ENCODE data around the gene CCDC92. TPM values are rescaled to one million over a fixed set of nuclear protein-coding genes. Genes with fewer than 3 reads are reported as not detected.

CCDC92 gene
- polyA plus RNA-seq, 1 donor from 2014 or later, result 11.3 TPM

- H2AFZ ChIP-seq (ENCODE audit: low read depth, low read length), result no peak overlapping the region
- H3K9me3 ChIP-seq (ENCODE audit: low read length), result no peaks in the 10 kb centered on the region
- H3K4me2 ChIP-seq (ENCODE audit: low read length), result no peak overlapping the region
- TF ChIP-seq EP300 (conservative IDR thresholded peaks at IDR 0.05; ENCODE audit: poor library complexity, severe bottlenecking) (no peak), CTCF (IDR thresholded peaks at IDR 0.05; ENCODE audit: poor library complexity, severe bottlenecking) (peak; percentile 74), SMC3 (conservative IDR thresholded peaks at IDR 0.05; ENCODE audit: poor library complexity) (peak; percentile 75), RAD21 (conservative IDR thresholded peaks at IDR 0.05) (peak; percentile 79), TAF1 (IDR thresholded peaks at IDR 0.05; ENCODE audit: low read depth) (no peak), POLR2AphosphoS5 (IDR thresholded peaks at IDR 0.05) (no peak), EZH2 (IDR thresholded peaks at IDR 0.05; ENCODE audit: borderline replicate concordance, insufficient read depth, low read length, poor library complexity, severe bottlenecking) (no peak), REST (IDR thresholded peaks at IDR 0.05; ENCODE audit: borderline replicate concordance) (no peak)
- H3K9me2 ChIP-seq (ENCODE audit: insufficient read depth, low read length), result no peaks in the 10 kb centered on the region
- no peak overlapping the region for H3K27ac ChIP-seq (ENCODE audit: low read length)
- H4K20me1 ChIP-seq (ENCODE audit: insufficient read depth), result peaks cover 18% of the 10 kb centered on the region
- no peak overlapping the region for H3K9ac ChIP-seq (ENCODE audit: low read length)
- H3K79me2 ChIP-seq (replicated peaks; ENCODE audit: insufficient read depth, low read length), result peaks cover 87% of the 10 kb centered on the region
- H3K4me3 ChIP-seq (ENCODE audit: low read length), result no peak overlapping the region
- H3K36me3 ChIP-seq (ENCODE audit: insufficient read depth, low read length), result peaks cover 7% of the 10 kb centered on the region
- H3K27me3 ChIP-seq (ENCODE audit: insufficient read depth, low read depth, low read length), result no peaks in the 10 kb centered on the region
- no peaks in the 10 kb centered on the region for H3F3A ChIP-seq (ENCODE audit: insufficient read depth, low read length, poor library complexity, severe bottlenecking)
These were observed 11.3 kb upstream of the CCDC92 start for GRCh38 chr12:123983822-123984485.

- TF ChIP-seq REST (IDR thresholded peaks at IDR 0.05; ENCODE audit: borderline replicate concordance) (no peak), TAF1 (IDR thresholded peaks at IDR 0.05; ENCODE audit: low read depth) (no peak), EZH2 (IDR thresholded peaks at IDR 0.05; ENCODE audit: borderline replicate concordance, insufficient read depth, low read length, poor library complexity, severe bottlenecking) (no peak), MXI1 (conservative IDR thresholded peaks at IDR 0.05; ENCODE audit: poor library complexity, severe bottlenecking) (no peak), RAD21 (conservative IDR thresholded peaks at IDR 0.05) (no peak), CTCF (IDR thresholded peaks at IDR 0.05; ENCODE audit: poor library complexity, severe bottlenecking) (no peak), EP300 (conservative IDR thresholded peaks at IDR 0.05; ENCODE audit: poor library complexity, severe bottlenecking) (no peak)
- Histone ChIP-seq H3K9me3 (ENCODE audit: low read length) (no peaks in the 10 kb centered on the region), H3K9ac (ENCODE audit: low read length) (no peak overlapping the region), H3K27me3 (ENCODE audit: insufficient read depth, low read depth, low read length) (no peaks in the 10 kb centered on the region), H3K79me2 (replicated peaks; ENCODE audit: insufficient read depth, low read length) (peaks cover 96% of the 10 kb centered on the region), H4K20me1 (ENCODE audit: insufficient read depth) (peaks cover 18% of the 10 kb centered on the region), H3K4me3 (ENCODE audit: low read length) (no peak overlapping the region), H2AFZ (ENCODE audit: low read depth, low read length) (no peak overlapping the region), H3K27ac (ENCODE audit: low read length) (no peak overlapping the region), H3F3A (ENCODE audit: insufficient read depth, low read length, poor library complexity, severe bottlenecking) (no peaks in the 10 kb centered on the region), H3K9me2 (ENCODE audit: insufficient read depth, low read length) (no peaks in the 10 kb centered on the region), H3K36me3 (ENCODE audit: insufficient read depth, low read length) (peaks cover 7% of the 10 kb centered on the region), H3K4me2 (ENCODE audit: low read length) (no peak overlapping the region)
These were observed 9.6 kb upstream of the CCDC92 start for GRCh38 chr12:123982269-123982668.
